HEK293 (cell line): ENCODE results near the gene CLCN2.

Experiments
- BCL11A ChIP-seq: fragments of 450-650 bp; formaldehyde crosslinking; IDR thresholded peaks from 2 replicates; pipeline ENCODE4 v1.5.1; 2016; ENCODE audit warnings: low read depth, missing biosample characterization, missing genetic modification characterization
- HIC1 ChIP-seq: fragments of 450-650 bp; formaldehyde crosslinking; IDR thresholded peaks from 2 replicates; pipeline ENCODE4 v1.5.1; 2016; ENCODE audit warnings: missing biosample characterization, missing genetic modification characterization
- KLF10 ChIP-seq: fragments of 450-650 bp; IDR thresholded peaks from 2 replicates; pipeline ENCODE4 v1.5.1; 2018; ENCODE audit warnings: missing biosample characterization, mild to moderate bottlenecking, missing genetic modification characterization
- KLF8 ChIP-seq: fragments of 450-650 bp; formaldehyde crosslinking; IDR thresholded peaks from 2 replicates; pipeline ENCODE4 v1.5.1; 2016; ENCODE audit warnings: missing biosample characterization, missing genetic modification characterization
- REPIN1 ChIP-seq: fragments of 450-650 bp; formaldehyde crosslinking; IDR thresholded peaks from 2 replicates; pipeline ENCODE4 v1.5.1; 2017; ENCODE audit warnings: missing biosample characterization, missing genetic modification characterization, low read depth
- REST ChIP-seq: fragments of 450-650 bp; formaldehyde crosslinking; IDR thresholded peaks from 2 replicates; pipeline ENCODE4 v1.5.1; 2016; ENCODE audit warnings: missing biosample characterization, missing genetic modification characterization
- TSHZ1 ChIP-seq: fragments of 450-650 bp; formaldehyde crosslinking; IDR thresholded peaks from 2 replicates; pipeline ENCODE4 v1.5.1; 2016; ENCODE audit warnings: missing biosample characterization, missing genetic modification characterization, borderline replicate concordance
- ZBTB1 ChIP-seq: fragments of 450-650 bp; formaldehyde crosslinking; IDR thresholded peaks from 2 replicates; pipeline ENCODE4 v1.5.1; 2016; ENCODE audit warnings: missing biosample characterization, missing genetic modification characterization
- ZEB2 ChIP-seq: fragments of 450-650 bp; formaldehyde crosslinking; IDR thresholded peaks from 2 replicates; pipeline ENCODE4 v1.5.1; 2016; ENCODE audit warnings: missing biosample characterization, missing genetic modification characterization
- ZNF114 ChIP-seq: fragments of 450-650 bp; formaldehyde crosslinking; IDR thresholded peaks from 2 replicates; pipeline ENCODE4 v1.5.0; 2017; ENCODE audit warnings: missing biosample characterization, missing genetic modification characterization
- ZNF16 ChIP-seq: fragments of 450-650 bp; formaldehyde crosslinking; IDR thresholded peaks from 2 replicates; pipeline ENCODE4 v1.5.1; 2016; ENCODE audit warnings: low read depth, missing biosample characterization, missing genetic modification characterization
- ZNF184 ChIP-seq: fragments of 450-650 bp; IDR thresholded peaks from 2 replicates; pipeline ENCODE4 v1.5.1; 2018; ENCODE audit warnings: missing biosample characterization, mild to moderate bottlenecking, missing genetic modification characterization
- ZNF19 ChIP-seq: fragments of 450-650 bp; formaldehyde crosslinking; IDR thresholded peaks from 2 replicates; pipeline ENCODE4; 2016; ENCODE audit warnings: missing biosample characterization, missing genetic modification characterization, low read depth
- ZNF26 ChIP-seq: fragments of 450-650 bp; formaldehyde crosslinking; IDR thresholded peaks from 2 replicates; pipeline ENCODE4 v1.5.1; 2016; ENCODE audit warnings: missing biosample characterization, missing genetic modification characterization
- ZNF280C ChIP-seq: fragments of 450-650 bp; formaldehyde crosslinking; IDR thresholded peaks from 2 replicates; pipeline ENCODE4 v1.5.1; 2016; ENCODE audit warnings: missing biosample characterization, missing genetic modification characterization
- ZNF394 ChIP-seq: fragments of 450-650 bp; formaldehyde crosslinking; IDR thresholded peaks from 2 replicates; pipeline ENCODE4 v1.5.1; 2016; ENCODE audit warnings: missing biosample characterization, missing genetic modification characterization, mild to moderate bottlenecking, moderate library complexity, borderline replicate concordance
- ZNF398 ChIP-seq: fragments of 450-650 bp; formaldehyde crosslinking; IDR thresholded peaks from 2 replicates; pipeline ENCODE4 v1.5.1; 2017; ENCODE audit warnings: missing biosample characterization, missing genetic modification characterization
- ZNF488 ChIP-seq: fragments of 450-650 bp; formaldehyde crosslinking; IDR thresholded peaks from 2 replicates; pipeline ENCODE4 v1.5.1; 2016; ENCODE audit warnings: missing biosample characterization, missing genetic modification characterization
- ZNF560 ChIP-seq: fragments of 450-650 bp; formaldehyde crosslinking; IDR thresholded peaks from 2 replicates; pipeline ENCODE4 v1.5.1; 2017; ENCODE audit warnings: missing biosample characterization, missing genetic modification characterization, borderline replicate concordance
- ZNF645 ChIP-seq: fragments of 450-650 bp; formaldehyde crosslinking; IDR thresholded peaks from 2 replicates; pipeline ENCODE4; 2016; ENCODE audit warnings: missing biosample characterization, missing genetic modification characterization
- ZNF701 ChIP-seq: fragments of 450-650 bp; formaldehyde crosslinking; IDR thresholded peaks from 2 replicates; pipeline ENCODE4 v1.5.1; 2016; ENCODE audit warnings: missing biosample characterization, missing genetic modification characterization

Gene CLCN2

GRCh38 chr3:184361932-184362667, 695 bp upstream of the CLCN2 start (continued):
- TF ChIP-seq ZNF488 (tag by site-specific recombination), result no peak
- TF ChIP-seq REST (tag by site-specific recombination), result no peak
- TF ChIP-seq ZNF184 (tag by site-specific recombination), result no peak
- TF ChIP-seq KLF10 (tag by site-specific recombination), result no peak
- TF ChIP-seq ZNF114, result no peak
- TF ChIP-seq ZBTB1, result no peak
- TF ChIP-seq ZNF398 (tag by site-specific recombination), result no peak
- TF ChIP-seq REPIN1 (tag by site-specific recombination), result no peak
- TF ChIP-seq ZNF26 (tag by site-specific recombination), result no peak
- TF ChIP-seq BCL11A (tag by site-specific recombination), result no peak
- TF ChIP-seq ZNF394 (tag by site-specific recombination), result no peak; the same call in 1 of the 2 replicates
- TF ChIP-seq ZNF701 (tag by site-specific recombination), result no peak
- no peak for TF ChIP-seq ZNF19
- no peak for TF ChIP-seq ZNF16 (tag by site-specific recombination)
- peak; percentile 96 for TF ChIP-seq HIC1 (tag by site-specific recombination)
- no peak for TF ChIP-seq ZNF645 (tag by site-specific recombination)
- no peak for TF ChIP-seq ZEB2 (tag by site-specific recombination)
- TF ChIP-seq KLF8 (tag by site-specific recombination), result peak; percentile 89
- TF ChIP-seq ZNF560 (tag by site-specific recombination), result no peak
- TF ChIP-seq ZNF280C (tag by site-specific recombination), result no peak
- no peak for TF ChIP-seq TSHZ1 (tag by site-specific recombination)
